HL-60 (cell line): ENCODE results near the gene VWA3B.

Source experiments
- DNase-seq, 2 experiments: peaks; one replicate each; pipeline ENCODE4 v3.0.0-alpha.2; 2010 to 2020; ENCODE audit warnings: low read depth in 1 of 2, low spot score in 1 of 2
- H3K27ac ChIP-seq: fragments of 250-450 bp; sonication (Bioruptor Pico); replicated peaks from 2 replicates; pipeline ENCODE4 v1.5.1; 2020; ENCODE audit warnings: mild to moderate bottlenecking, moderate library complexity
- H3K27me3 ChIP-seq: fragments of 250-450 bp; sonication (Bioruptor Pico); 2 replicates; pipeline ENCODE4 v1.5.1; 2021; ENCODE audit warnings: mild to moderate bottlenecking, moderate library complexity; ENCODE audit not compliant: insufficient read depth, poor library complexity, severe bottlenecking
- H3K4me3 ChIP-seq: replicated peaks from 2 replicates; pipeline ENCODE4 v1.5.1; 2011; ENCODE audit warnings: mild to moderate bottlenecking, control low read depth, low read length; ENCODE audit not compliant: insufficient read depth
- GABPA ChIP-seq: IDR thresholded peaks from 2 replicates; pipeline ENCODE4 v1.6.1; 2012; ENCODE audit warnings: low read depth
- POLR2AphosphoS5 ChIP-seq: IDR thresholded peaks from 2 replicates; pipeline ENCODE4 v1.6.1; 2012; ENCODE audit warnings: low read depth
- SPI1 ChIP-seq: IDR thresholded peaks from 2 replicates; pipeline ENCODE4 v1.6.1; 2012; ENCODE audit warnings: low read depth, mild to moderate bottlenecking, borderline replicate concordance
- TF ChIP-seq, protein P1 (sequence below): IDR thresholded peaks from 2 replicates; pipeline ENCODE4 v1.6.1; 2012; ENCODE audit warnings: low read depth; ENCODE audit not compliant: insufficient replicate concordance
- TF ChIP-seq, protein P2 (sequence below): IDR thresholded peaks from one replicate; pipeline ENCODE4 v1.5.1; 2011; ENCODE audit warnings: low read length, control low read depth, inconsistent platforms; ENCODE audit not compliant: insufficient read depth

The VWA3B gene

DNA sequence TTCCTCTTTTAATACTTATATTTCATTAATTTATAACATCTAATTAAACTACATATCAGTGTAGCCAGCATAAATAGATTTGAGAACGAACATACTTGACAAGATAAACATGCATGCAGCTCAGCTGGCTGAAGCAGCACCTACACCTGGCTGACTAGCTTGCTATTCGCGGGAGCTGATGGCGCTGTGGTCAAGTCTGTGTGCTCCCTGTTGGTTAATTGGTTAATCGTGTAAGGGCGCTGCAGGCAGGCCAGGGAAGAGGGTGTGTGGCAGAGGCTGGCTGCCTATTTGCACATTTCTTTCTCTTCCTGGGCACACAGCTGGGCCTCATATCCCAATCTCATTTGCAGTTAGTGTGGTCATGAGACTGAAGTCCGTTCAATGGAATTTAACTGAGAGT, 14.5 kb upstream of the VWA3B start:
- no peaks in the 10 kb centered on the region for H3K27me3 ChIP-seq
- DNase-seq, result no peak
- H3K27ac ChIP-seq, result no peak overlapping the region
- TF ChIP-seq POLR2AphosphoS5 (no peak), SPI1 (no peak), GABPA (no peak)
- TF ChIP-seq, protein P1, sequence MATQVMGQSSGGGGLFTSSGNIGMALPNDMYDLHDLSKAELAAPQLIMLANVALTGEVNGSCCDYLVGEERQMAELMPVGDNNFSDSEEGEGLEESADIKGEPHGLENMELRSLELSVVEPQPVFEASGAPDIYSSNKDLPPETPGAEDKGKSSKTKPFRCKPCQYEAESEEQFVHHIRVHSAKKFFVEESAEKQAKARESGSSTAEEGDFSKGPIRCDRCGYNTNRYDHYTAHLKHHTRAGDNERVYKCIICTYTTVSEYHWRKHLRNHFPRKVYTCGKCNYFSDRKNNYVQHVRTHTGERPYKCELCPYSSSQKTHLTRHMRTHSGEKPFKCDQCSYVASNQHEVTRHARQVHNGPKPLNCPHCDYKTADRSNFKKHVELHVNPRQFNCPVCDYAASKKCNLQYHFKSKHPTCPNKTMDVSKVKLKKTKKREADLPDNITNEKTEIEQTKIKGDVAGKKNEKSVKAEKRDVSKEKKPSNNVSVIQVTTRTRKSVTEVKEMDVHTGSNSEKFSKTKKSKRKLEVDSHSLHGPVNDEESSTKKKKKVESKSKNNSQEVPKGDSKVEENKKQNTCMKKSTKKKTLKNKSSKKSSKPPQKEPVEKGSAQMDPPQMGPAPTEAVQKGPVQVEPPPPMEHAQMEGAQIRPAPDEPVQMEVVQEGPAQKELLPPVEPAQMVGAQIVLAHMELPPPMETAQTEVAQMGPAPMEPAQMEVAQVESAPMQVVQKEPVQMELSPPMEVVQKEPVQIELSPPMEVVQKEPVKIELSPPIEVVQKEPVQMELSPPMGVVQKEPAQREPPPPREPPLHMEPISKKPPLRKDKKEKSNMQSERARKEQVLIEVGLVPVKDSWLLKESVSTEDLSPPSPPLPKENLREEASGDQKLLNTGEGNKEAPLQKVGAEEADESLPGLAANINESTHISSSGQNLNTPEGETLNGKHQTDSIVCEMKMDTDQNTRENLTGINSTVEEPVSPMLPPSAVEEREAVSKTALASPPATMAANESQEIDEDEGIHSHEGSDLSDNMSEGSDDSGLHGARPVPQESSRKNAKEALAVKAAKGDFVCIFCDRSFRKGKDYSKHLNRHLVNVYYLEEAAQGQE, result no peak
- TF ChIP-seq, protein P2, sequence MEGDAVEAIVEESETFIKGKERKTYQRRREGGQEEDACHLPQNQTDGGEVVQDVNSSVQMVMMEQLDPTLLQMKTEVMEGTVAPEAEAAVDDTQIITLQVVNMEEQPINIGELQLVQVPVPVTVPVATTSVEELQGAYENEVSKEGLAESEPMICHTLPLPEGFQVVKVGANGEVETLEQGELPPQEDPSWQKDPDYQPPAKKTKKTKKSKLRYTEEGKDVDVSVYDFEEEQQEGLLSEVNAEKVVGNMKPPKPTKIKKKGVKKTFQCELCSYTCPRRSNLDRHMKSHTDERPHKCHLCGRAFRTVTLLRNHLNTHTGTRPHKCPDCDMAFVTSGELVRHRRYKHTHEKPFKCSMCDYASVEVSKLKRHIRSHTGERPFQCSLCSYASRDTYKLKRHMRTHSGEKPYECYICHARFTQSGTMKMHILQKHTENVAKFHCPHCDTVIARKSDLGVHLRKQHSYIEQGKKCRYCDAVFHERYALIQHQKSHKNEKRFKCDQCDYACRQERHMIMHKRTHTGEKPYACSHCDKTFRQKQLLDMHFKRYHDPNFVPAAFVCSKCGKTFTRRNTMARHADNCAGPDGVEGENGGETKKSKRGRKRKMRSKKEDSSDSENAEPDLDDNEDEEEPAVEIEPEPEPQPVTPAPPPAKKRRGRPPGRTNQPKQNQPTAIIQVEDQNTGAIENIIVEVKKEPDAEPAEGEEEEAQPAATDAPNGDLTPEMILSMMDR, result no peak
- H3K4me3 ChIP-seq, result no peak overlapping the region

DNA sequence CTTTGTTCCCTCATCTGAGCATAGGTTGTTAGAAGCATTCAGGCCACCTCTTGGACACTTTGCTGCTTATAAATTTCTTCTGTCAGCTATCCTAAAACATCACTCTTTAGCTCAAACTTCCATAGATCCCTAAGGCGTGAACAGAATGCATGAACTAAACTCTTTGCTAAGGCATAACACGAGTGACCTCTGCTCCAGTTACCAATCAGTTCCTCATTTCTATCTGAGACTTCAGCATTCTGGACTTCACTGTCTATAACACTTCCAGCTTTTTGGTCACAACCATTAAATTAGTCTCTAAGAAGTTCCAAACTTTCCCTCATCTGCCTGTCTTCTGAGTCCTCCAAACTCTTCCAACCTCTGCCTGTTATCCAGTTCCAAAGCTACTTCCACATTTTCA, 8.3 kb upstream of the VWA3B start:
- Histone ChIP-seq H3K4me3 (no peak overlapping the region), H3K27me3 (no peaks in the 10 kb centered on the region), H3K27ac (no peak overlapping the region)
- TF ChIP-seq GABPA (no peak), SPI1 (peak; percentile 63)
- TF ChIP-seq, protein P2, result no peak
- no peak for DNase-seq

DNA sequence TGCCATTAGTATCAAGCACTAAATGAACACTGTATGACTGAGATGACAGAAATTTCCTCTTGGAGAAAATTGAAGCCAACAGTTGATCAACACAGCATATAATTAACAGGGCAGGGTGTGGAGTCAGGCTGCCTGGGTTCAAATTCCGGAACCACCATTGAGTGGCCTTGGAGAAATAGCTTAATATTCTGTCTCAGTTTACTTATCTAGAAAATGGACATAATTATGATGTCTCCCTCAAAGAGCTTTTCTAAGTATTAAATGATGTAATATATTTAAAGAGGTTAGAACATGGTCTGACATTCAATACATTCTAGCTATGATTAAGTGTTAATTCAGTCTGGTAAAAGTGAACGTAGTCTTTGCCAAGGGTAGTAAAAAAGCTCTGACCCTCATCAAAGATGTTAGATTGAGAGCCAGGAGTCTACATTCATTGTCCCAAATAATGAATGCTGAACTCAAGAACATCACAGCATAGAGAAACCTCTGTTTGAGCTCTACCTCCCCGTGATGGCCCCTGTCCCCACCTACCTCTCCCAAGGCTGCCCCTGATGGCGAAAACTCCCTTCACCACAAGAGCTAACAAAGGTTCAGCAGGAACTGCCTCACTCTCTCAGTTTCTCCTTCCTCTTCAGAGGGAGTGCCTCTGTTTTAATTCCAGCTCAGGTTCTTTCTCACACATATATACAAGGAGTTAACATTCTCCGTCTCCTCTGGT, 2.7 kb upstream of the VWA3B start:
- Histone ChIP-seq H3K27me3 (no peaks in the 10 kb centered on the region), H3K4me3 (no peak overlapping the region), H3K27ac (no peak overlapping the region)
- DNase-seq, result no peak
- TF ChIP-seq, protein P2, result no peak
- TF ChIP-seq GABPA (no peak), POLR2AphosphoS5 (no peak), SPI1 (no peak)
- TF ChIP-seq, protein P1, result no peak

DNA sequence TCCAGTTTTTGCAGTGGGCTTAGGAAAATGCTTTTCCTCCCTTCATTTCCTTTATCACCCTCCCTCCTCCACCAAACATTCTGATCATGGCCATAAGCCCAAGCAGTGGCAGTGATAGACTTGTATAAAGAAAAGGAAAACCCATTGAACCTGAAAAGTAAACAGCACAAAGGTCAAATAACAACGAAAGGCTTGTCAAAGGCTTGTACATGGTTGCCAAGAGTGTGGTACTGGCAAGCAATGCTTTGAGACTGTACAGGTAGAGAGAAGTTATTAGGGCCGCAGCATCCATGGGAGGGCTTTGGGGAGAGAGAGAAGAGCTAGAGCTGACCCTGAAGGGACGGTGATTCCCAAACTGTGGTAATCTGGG, 2.1 kb upstream of the VWA3B start:
- no peak for TF ChIP-seq GABPA
- no peak for TF ChIP-seq SPI1
- TF ChIP-seq, protein P1, result no peak
- TF ChIP-seq POLR2AphosphoS5, result no peak
- TF ChIP-seq, protein P2, result no peak
- no peaks in the 10 kb centered on the region for H3K27me3 ChIP-seq
- H3K27ac ChIP-seq, result no peak overlapping the region
- H3K4me3 ChIP-seq, result no peak overlapping the region
- no peak for DNase-seq
